Measurements from ENCODE around the gene CMIP.
A peak's percentile ranks its signal among the peaks of the same experiment; 100 is the strongest.

The CMIP gene

DNA sequence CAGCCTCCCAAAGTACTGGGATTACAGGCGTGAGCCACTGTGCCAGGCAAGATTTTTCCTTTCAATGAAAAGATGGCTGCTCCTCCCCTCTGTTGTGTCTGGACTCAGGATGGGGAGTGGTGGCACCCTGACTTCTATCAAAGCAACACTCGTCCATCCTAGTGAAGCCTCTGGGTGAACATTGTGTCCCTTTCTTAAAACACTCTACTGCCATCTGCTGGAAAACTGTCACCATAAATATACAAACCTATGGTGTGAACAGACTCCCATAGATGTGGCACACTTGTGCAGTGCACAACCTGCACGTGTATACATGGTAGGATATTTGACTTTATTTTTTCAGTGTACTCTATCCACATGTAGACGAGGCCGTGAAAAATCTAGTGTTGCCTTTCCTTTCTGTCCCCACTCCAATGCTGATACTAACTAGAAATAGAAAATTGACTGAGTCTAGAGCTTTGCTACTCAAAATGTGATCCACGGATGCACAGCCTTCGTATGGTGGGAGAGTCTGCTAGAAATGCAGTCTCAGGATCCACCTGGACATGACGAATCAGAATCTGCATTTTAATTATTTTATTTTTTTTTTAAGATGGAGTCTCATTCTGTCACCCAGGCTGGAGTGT, 278.6 kb downstream of the CMIP start:
- H3K4me3 ChIP-seq (ENCODE audit: low read depth, low read length) = no peak overlapping the region
- DNase-seq (ENCODE audit: low read depth) = peak; percentile 90
- TF ChIP-seq, protein P1, sequence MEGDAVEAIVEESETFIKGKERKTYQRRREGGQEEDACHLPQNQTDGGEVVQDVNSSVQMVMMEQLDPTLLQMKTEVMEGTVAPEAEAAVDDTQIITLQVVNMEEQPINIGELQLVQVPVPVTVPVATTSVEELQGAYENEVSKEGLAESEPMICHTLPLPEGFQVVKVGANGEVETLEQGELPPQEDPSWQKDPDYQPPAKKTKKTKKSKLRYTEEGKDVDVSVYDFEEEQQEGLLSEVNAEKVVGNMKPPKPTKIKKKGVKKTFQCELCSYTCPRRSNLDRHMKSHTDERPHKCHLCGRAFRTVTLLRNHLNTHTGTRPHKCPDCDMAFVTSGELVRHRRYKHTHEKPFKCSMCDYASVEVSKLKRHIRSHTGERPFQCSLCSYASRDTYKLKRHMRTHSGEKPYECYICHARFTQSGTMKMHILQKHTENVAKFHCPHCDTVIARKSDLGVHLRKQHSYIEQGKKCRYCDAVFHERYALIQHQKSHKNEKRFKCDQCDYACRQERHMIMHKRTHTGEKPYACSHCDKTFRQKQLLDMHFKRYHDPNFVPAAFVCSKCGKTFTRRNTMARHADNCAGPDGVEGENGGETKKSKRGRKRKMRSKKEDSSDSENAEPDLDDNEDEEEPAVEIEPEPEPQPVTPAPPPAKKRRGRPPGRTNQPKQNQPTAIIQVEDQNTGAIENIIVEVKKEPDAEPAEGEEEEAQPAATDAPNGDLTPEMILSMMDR (IDR thresholded peaks at IDR 0.05; ENCODE audit: insufficient read depth, low read depth, low read length, missing control alignments) = peak; percentile 64

- TF ChIP-seq, protein P1 (IDR thresholded peaks at IDR 0.05; ENCODE audit: insufficient read depth, low read depth, low read length, missing control alignments) = no peak
Measured at GRCh38 chr16:81728435-81728834, 283.8 kb downstream of the CMIP start.

GRCh38 chr16:81729451-81729850, 284.8 kb downstream of the CMIP start:
- TF ChIP-seq, protein P1 (IDR thresholded peaks at IDR 0.05; ENCODE audit: insufficient read depth, low read depth, low read length, missing control alignments) = no peak
- DNase-seq (ENCODE audit: low read depth) = no peak
- H3K4me3 ChIP-seq (ENCODE audit: low read depth, low read length) = no peak overlapping the region

More at GRCh38 chr16:81728435-81728834, 283.8 kb downstream of the CMIP start:
- DNase-seq (ENCODE audit: low read depth) = no peak
- peak overlapping the region; percentile 4; the same call in 1 of the 2 replicates for H3K4me3 ChIP-seq (ENCODE audit: low read depth, low read length)

- TF ChIP-seq, protein P1 (IDR thresholded peaks at IDR 0.05; ENCODE audit: insufficient read depth, low read depth, low read length, missing control alignments) = peak; percentile 81
- DNase-seq (ENCODE audit: low read depth) = peak; percentile 82
Measured at GRCh38 chr16:81730090-81731051, 285.8 kb downstream of the CMIP start.

DNA sequence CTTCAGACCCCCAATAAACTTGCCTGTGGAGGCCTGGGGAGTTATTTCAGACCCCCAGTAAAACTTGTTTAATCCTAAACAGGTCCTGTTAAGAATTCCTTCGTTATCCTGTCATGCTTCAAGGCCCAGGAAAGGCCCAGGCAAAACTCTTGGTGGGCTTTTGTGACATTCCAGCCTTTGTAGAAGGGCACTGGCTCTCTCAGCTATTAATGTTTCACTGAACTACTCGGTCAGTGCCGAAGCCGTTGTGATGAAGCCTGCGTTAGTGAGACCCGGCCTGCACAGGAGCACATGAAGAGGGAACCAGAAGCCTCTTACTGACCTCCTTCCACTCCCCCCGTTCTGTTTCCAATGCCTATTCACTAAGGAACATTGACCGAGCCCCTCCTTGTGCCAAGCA, 287.0 kb downstream of the CMIP start:
- TF ChIP-seq, protein P1 (IDR thresholded peaks at IDR 0.05; ENCODE audit: insufficient read depth, low read depth, low read length, missing control alignments) = no peak
- no peak overlapping the region for H3K4me3 ChIP-seq (ENCODE audit: low read depth, low read length)
- no peak for DNase-seq (ENCODE audit: low read depth)

More at GRCh38 chr16:81730090-81731051, 285.8 kb downstream of the CMIP start:
- H3K4me3 ChIP-seq (ENCODE audit: low read depth, low read length) = peak overlapping the region; percentile 41

GRCh38 chr16:81732699-81733098, 288.1 kb downstream of the CMIP start:
- TF ChIP-seq, protein P1 (IDR thresholded peaks at IDR 0.05; ENCODE audit: insufficient read depth, low read depth, low read length, missing control alignments) = no peak
- no peak for DNase-seq (ENCODE audit: low read depth)
- H3K4me3 ChIP-seq (ENCODE audit: low read depth, low read length) = no peak overlapping the region

Measured in GM12865 (cell line).